RWPE2 (cell line): Measurements from ENCODE around the gene PRKAR2A.
"Not testable (repeated sequence)": the region's sequence is repeated elsewhere in the genome, so short reads cannot be mapped to it uniquely, and the experiment has no call there.

Experiments
- ATAC-seq: fragments of 200-7000 bp; cut with Tn5 transposase; 3 replicates; pipeline ENCODE4 v1.9.1; 2021; ENCODE audit warnings: low read depth
- DNase-seq: peaks from one replicate; pipeline ENCODE4 v3.0.0-alpha.2; 2020; ENCODE audit warnings: low spot score
- H3K27ac ChIP-seq: fragments of 450-650 bp; 2 replicates; pipeline ENCODE4 v1.5.1; 2017; ENCODE audit warnings: mild to moderate bottlenecking; ENCODE audit not compliant: poor library complexity, severe bottlenecking
- H3K27me3 ChIP-seq: fragments of 250-450 bp; sonication (Bioruptor Pico); 2 replicates; pipeline ENCODE4 v1.5.1; 2021; ENCODE audit warnings: mild to moderate bottlenecking, moderate library complexity; ENCODE audit not compliant: insufficient read depth, poor library complexity, severe bottlenecking
- H3K36me3 ChIP-seq: fragments of 250-450 bp; sonication (Bioruptor Pico); 2 replicates; pipeline ENCODE4 v1.5.1; 2020; ENCODE audit warnings: low read depth, mild to moderate bottlenecking, moderate library complexity
- H3K4me1 ChIP-seq: fragments of 250-450 bp; sonication (Bioruptor Pico); 2 replicates; pipeline ENCODE4 v1.5.1; 2021; ENCODE audit warnings: mild to moderate bottlenecking, moderate library complexity; ENCODE audit not compliant: insufficient read depth, poor library complexity, severe bottlenecking
- H3K4me3 ChIP-seq: fragments of 250-450 bp; sonication (Bioruptor Pico); 2 replicates; pipeline ENCODE4 v1.5.1; 2021; ENCODE audit warnings: mild to moderate bottlenecking, moderate library complexity; ENCODE audit not compliant: severe bottlenecking
- H3K9me3 ChIP-seq: fragments of 250-450 bp; sonication (Bioruptor Pico); 2 replicates; pipeline ENCODE4 v1.5.1; 2021; ENCODE audit warnings: mild to moderate bottlenecking, moderate library complexity; ENCODE audit not compliant: severe bottlenecking
- CTCF ChIP-seq: fragments of 450-650 bp; IDR thresholded peaks from one replicate; pipeline ENCODE4 v1.5.1; 2017; ENCODE audit warnings: mild to moderate bottlenecking, moderate library complexity; ENCODE audit not compliant: poor library complexity, severe bottlenecking

Gene PRKAR2A

DNA sequence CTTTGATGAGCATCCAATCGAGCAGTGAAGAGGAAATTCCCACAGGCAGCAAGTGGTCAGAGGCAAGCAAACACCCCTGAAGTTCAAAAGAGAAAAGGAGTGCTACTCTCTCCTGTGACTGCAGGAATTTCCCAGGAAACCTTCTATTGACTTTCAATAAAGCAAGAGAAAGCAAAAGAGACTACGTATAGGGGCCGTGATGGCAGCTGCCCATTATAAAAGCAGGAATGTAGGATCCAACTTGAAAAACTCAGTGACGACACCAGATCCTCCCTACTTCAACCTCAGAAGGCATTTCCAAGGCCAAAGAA is 77.5 kb downstream of the PRKAR2A start:
- Histone ChIP-seq H3K9me3 (no peaks in the 10 kb centered on the region), H3K36me3 (peaks cover 29% of the 10 kb centered on the region), H3K4me3 (no peak overlapping the region), H3K27me3 (no peaks in the 10 kb centered on the region), H3K4me1 (no peaks in the 10 kb centered on the region), H3K27ac (no peak overlapping the region)
- DNase-seq = no peak
- ATAC-seq = no peak
- TF ChIP-seq CTCF = no peak

GRCh38 chr3:48765376-48765775 is 82.3 kb downstream of the PRKAR2A start:
- Histone ChIP-seq H3K36me3 (peaks cover 14% of the 10 kb centered on the region), H3K27ac (no peak overlapping the region), H3K9me3 (no peaks in the 10 kb centered on the region), H3K4me3 (no peak overlapping the region), H3K27me3 (no peaks in the 10 kb centered on the region), H3K4me1 (no peaks in the 10 kb centered on the region)
- no peak for DNase-seq
- ATAC-seq = peak; percentile 74; the same call in 2 of the 3 replicates
- TF ChIP-seq CTCF = peak; percentile 53

DNA sequence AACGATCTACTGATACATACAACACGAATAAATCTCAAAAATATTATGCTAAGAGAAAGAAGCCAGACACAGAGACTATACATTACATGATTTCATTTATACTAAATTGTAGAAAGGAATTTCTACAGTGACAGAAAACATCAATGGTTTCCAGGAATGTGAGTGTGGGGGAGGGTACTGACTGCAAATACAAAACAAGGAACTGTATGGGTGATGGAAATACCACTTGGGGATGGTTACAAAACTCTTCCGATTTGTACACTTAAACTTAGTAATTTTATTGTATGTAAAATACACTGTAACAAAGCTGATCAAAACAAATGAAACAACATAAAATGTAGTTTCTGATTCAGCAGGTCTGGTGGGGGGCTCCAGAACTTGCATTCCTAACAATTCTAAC is 84.9 kb downstream of the PRKAR2A start:
- Histone ChIP-seq H3K4me1 (no peaks in the 10 kb centered on the region), H3K27me3 (no peaks in the 10 kb centered on the region), H3K4me3 (no peak overlapping the region), H3K9me3 (no peaks in the 10 kb centered on the region), H3K27ac (no peak overlapping the region), H3K36me3 (peaks cover 16% of the 10 kb centered on the region)
- no peak for TF ChIP-seq CTCF
- ATAC-seq (no peak), DNase-seq (no peak)

DNA sequence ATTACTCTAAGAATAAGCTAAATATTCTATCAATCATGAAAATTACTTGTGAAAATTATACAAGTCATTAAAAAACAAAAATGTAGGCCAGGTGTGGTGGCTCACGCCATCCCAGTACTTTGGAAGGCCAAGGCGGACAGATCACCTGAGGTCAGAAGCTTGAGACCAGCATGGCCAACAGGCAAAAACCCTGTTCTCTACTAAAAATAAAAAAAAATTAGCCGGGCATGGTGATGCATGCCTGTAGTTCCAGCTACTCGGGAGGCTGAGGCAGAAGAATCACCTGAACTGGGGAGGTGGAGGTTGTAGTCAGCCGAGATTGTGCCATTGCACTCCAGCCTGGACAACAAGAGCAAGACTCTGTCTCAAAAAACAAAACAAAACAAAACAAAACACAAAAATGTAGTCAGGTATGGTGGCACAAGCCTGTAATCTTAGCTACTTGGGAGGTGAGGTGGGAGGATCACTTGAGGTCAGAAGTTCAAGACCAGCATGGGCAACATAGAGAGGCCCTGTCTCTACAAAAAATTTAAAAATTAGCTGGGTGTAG is 87.6 kb downstream of the PRKAR2A start:
- H3K9me3 ChIP-seq, ATAC-seq, H3K27me3 ChIP-seq, H3K4me3 ChIP-seq, H3K4me1 ChIP-seq, H3K27ac ChIP-seq, DNase-seq: not testable (repeated sequence)
- H3K36me3 ChIP-seq = peaks cover 19% of the 10 kb centered on the region

GRCh38 chr3:48759531-48759930 is 88.1 kb downstream of the PRKAR2A start:
- peaks cover 14% of the 10 kb centered on the region for H3K36me3 ChIP-seq
- H3K9me3 ChIP-seq, ATAC-seq, DNase-seq, H3K4me3 ChIP-seq, H3K27me3 ChIP-seq, H3K4me1 ChIP-seq, H3K27ac ChIP-seq: not testable (repeated sequence)

GRCh38 chr3:48759071-48759470 is 88.6 kb downstream of the PRKAR2A start:
- Histone ChIP-seq H3K4me3 (no peak overlapping the region), H3K27ac (no peak overlapping the region), H3K9me3 (no peaks in the 10 kb centered on the region), H3K36me3 (peaks cover 12% of the 10 kb centered on the region), H3K4me1 (no peaks in the 10 kb centered on the region), H3K27me3 (no peaks in the 10 kb centered on the region)
- ATAC-seq (no peak), DNase-seq (no peak)
- no peak for TF ChIP-seq CTCF
